GM06990 (cell line): ENCODE results near the gene HEPACAM.
"Not testable (repeated sequence)": the region's sequence is repeated elsewhere in the genome, so short reads cannot be mapped to it uniquely, and the experiment has no call there.

Source experiments
- DNase-seq: peaks from one replicate; pipeline ENCODE4 v3.0.0-alpha.2; 2011; ENCODE audit not compliant: insufficient read length; ENCODE audit errors: extremely low read depth
- H3K27me3 ChIP-seq: replicated peaks from 2 replicates; pipeline ENCODE4 v1.6.0; 2011; ENCODE audit warnings: low read length; ENCODE audit not compliant: control insufficient read depth, insufficient read depth
- H3K36me3 ChIP-seq: 2 replicates; pipeline ENCODE4 v1.5.1; 2011; ENCODE audit warnings: low read length; ENCODE audit not compliant: control insufficient read depth, insufficient read depth
- H3K4me3 ChIP-seq: replicated peaks from 2 replicates; pipeline ENCODE4 v1.5.1; 2011; ENCODE audit warnings: low read depth, mild to moderate bottlenecking, control low read depth, low read length
- TF ChIP-seq, protein P1 (sequence below): IDR thresholded peaks from 2 replicates; pipeline ENCODE4 v1.5.1; 2011; ENCODE audit warnings: low read length, control low read depth, mild to moderate bottlenecking, inconsistent platforms; ENCODE audit not compliant: insufficient read depth, poor library complexity, severe bottlenecking

HEPACAM gene

DNA sequence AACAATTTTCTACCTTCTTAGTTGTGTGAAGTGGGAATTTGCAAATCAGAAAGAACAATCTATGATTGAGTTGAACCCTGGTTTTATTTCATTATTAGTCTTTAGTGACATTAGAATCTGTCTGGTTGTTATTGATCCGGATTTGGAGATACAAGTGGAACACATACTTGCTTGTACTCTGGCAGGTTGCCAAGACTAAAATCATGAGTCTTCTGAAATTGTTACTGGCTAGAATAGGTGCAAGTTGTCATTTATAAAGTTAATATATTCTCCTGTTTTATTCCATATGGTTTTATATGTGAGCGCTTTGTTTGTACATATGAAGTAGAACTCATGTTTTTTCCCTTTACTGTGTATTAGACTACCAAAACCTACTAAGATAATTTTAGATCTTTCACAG, 41.2 kb upstream of the HEPACAM start:
- no peak for DNase-seq
- TF ChIP-seq, protein P1, sequence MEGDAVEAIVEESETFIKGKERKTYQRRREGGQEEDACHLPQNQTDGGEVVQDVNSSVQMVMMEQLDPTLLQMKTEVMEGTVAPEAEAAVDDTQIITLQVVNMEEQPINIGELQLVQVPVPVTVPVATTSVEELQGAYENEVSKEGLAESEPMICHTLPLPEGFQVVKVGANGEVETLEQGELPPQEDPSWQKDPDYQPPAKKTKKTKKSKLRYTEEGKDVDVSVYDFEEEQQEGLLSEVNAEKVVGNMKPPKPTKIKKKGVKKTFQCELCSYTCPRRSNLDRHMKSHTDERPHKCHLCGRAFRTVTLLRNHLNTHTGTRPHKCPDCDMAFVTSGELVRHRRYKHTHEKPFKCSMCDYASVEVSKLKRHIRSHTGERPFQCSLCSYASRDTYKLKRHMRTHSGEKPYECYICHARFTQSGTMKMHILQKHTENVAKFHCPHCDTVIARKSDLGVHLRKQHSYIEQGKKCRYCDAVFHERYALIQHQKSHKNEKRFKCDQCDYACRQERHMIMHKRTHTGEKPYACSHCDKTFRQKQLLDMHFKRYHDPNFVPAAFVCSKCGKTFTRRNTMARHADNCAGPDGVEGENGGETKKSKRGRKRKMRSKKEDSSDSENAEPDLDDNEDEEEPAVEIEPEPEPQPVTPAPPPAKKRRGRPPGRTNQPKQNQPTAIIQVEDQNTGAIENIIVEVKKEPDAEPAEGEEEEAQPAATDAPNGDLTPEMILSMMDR, result no peak
- Histone ChIP-seq H3K36me3 (no peaks in the 10 kb centered on the region), H3K27me3 (no peaks in the 10 kb centered on the region), H3K4me3 (no peak overlapping the region)

DNA sequence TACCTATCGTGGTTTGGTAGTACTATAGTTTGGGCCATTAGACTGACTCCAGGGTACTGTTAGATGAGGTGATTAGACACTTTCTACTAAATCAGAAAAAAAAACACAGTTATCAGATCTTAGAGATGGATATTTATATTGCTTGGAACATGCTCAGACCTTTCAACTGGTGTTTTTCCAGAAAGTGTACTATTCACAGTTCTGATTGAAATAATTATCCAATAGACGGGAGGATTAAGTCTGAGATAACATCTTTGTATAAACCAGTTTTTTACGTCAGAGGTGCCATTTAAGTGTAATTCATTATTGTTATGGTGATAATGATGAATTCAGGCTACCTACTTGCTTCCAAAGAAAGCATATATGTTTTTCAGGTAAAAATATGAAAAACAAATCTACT, 40.7 kb upstream of the HEPACAM start:
- H3K4me3 ChIP-seq, result no peak overlapping the region
- TF ChIP-seq, protein P1, result no peak
- no peaks in the 10 kb centered on the region for H3K27me3 ChIP-seq
- no peaks in the 10 kb centered on the region for H3K36me3 ChIP-seq
- no peak for DNase-seq

- no peaks in the 10 kb centered on the region for H3K36me3 ChIP-seq
- no peaks in the 10 kb centered on the region for H3K27me3 ChIP-seq
- TF ChIP-seq, protein P1, result no peak
- no peak for DNase-seq
- no peak overlapping the region for H3K4me3 ChIP-seq
Observed at GRCh38 chr11:124971810-124972209, 36.0 kb upstream of the HEPACAM start.

GRCh38 chr11:124970925-124971324, 35.1 kb upstream of the HEPACAM start:
- no peaks in the 10 kb centered on the region for H3K36me3 ChIP-seq
- no peak for DNase-seq
- H3K27me3 ChIP-seq, result no peaks in the 10 kb centered on the region
- TF ChIP-seq, protein P1, result peak; percentile 11
- no peak overlapping the region for H3K4me3 ChIP-seq

- H3K27me3 ChIP-seq, H3K36me3 ChIP-seq, DNase-seq, H3K4me3 ChIP-seq: not testable (repeated sequence)
Observed at GRCh38 chr11:124968197-124968596, 32.4 kb upstream of the HEPACAM start.

DNA sequence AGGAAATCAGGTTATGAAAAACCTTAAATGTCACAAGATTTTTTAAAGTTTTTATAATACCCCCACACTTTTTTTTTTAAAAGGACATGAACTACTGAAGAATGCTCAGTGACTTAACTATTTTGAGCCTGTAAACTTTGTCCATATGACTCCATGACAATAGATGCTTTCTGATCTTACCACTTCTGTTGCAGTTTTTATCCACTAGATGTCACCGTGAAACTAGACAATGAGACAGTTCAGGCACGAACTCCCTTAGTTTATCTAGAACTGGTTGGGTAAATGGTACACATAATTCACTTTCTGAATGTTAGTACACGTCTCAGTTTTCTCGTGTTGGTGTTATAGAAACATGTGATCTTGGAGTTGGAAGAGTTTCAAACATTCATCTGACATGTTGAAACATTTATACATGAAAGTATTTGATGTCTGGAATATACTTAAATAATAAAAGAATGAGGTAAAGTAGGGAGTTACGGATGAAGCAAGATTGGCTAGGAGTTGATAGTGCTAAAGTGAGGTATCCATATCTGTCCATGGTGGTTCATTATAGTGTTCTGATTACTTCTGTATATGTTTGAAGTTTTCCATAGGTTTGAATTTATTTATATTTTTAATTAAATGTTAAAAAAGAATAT, 26.2 kb upstream of the HEPACAM start:
- TF ChIP-seq, protein P1, result peak; percentile 60
- Histone ChIP-seq H3K36me3 (no peaks in the 10 kb centered on the region), H3K4me3 (no peak overlapping the region), H3K27me3 (no peaks in the 10 kb centered on the region)
- DNase-seq, result peak; percentile 44
